NCI-H1417 (cell line): ENCODE data around the gene DSN1.

Source experiments
- DNase-seq, 3 experiments: peaks; one replicate each; lab custom pipeline; 2025; lab: John Stamatoyannopoulos, UW

The DSN1 gene

DNA sequence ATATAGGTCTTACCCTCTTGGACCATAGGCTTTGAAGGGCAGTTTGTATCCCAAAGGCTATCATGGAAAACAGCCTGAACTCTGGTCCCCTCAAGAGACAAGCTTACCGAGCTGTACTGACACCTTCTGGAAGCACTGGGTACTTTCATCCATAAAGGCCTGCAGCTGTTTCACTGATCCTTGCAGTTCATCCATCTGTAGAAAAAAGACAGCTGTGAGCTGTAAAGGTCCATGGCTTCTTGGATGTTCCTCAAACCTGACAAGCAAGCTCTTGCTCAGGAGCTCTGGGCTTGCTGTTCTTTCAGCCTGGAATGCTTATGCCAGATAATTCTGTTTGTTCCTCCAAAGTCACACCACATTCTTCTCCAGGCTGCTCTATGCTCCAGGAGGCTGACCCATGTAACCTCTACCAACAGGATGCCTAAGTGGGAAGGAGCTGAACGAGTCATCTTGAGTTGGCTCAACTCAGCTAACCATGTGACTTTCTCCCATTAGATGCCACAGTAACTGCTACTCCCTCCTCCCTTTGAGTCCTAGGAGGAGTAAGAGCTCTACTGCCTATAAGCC is 18.8 kb downstream of the DSN1 start:
- peak; percentile 29 to 77 (median 43) for DNase-seq

GRCh38 chr20:36752582-36752981 is 21.0 kb downstream of the DSN1 start:
- DNase-seq = no peak

DNA sequence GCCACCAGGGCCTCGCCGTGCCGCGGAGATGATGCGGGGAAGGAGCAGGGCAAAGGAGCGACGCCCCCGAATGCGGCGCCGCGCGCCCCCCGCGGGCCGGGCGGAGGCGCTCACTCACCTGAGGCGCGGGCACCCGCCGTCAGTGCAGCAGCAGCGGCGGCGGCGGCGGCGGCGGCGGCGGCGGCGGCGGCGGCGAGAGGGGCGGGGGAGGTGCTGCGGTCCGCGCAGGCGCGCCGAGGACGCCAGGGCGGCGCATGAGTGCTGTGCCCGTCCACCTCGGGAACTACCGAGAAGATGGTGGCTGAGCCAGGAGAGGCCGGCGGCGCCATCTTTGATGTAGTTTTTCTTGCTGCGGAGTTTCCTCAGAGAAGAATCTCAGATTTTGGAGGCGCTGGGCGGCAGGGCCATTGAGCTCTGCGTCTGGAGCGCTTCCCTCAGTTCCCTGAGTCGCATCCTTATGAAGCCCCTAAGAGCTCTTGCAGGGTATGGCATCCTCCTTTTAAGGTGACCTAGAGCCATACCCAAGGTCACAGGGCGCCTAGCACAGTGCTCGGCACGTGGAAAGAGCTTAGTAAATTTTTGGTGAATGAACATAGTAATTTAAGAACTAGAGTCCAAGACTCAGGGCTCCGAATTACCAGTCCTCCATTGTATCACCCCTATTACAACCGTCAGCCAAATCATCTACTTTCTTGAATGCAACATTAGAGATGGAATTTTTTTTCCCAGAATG is 27.5 kb downstream of the DSN1 start, which contains the start of gene NDRG3:
TSS of gene NDRG3 (minus strand) at position 164 of the 733 bp plus-strand sequence. CDS start 24,355 bp downstream, outside the sequence.
- DNase-seq = peak; percentile 92 to 97 (median 93)

GRCh38 chr20:36745234-36745926 is 28.2 kb downstream of the DSN1 start:
- peak in 2 of 3 experiments; percentile 33 to 78 for DNase-seq

DNA sequence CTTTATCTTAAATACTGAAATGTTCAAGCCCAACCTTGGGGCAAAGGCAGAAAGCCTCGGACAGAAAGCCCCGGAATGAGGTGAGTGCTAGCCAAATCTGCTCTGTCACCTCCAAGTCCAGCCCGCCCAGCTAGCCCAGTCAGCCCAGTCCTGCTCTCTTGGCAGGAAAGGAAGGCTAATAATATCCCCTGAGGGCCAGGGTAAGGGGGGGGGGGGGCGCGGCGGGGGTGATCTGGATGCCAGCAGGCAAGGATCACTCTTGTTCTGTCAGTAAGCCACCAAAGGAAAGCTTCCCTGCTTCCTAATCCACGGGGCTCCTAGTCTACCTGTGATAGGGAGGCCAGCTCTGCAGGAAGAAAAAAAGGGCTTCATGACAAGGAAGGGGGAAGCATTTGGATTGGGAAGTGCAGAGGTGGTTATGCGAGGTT is 28.8 kb downstream of the DSN1 start:
- peak in 2 of 3 experiments; percentile 45 to 60 for DNase-seq

DNA sequence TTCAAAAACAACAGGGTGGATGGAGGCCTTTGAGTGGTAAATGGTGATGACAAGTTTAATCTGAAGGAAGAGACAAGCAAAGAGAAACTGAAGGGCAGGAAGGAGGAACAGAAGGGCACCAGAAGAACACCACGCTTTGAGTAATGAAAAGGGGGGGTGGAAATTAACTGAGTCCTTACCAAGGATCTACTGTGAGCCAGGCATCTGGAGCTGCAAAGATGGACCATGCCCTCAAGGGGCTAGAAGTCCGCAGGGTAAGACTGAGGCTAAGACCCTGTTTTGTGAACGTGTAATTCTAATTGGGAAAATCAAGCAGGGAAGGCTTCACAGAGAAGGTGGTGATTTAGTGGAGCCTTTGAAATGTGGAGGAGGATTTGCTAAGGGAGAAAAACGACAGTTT is 29.3 kb downstream of the DSN1 start:
- no peak for DNase-seq

- DNase-seq = no peak
These were observed 31.0 kb downstream of the DSN1 start for GRCh38 chr20:36742558-36742957.

DNA sequence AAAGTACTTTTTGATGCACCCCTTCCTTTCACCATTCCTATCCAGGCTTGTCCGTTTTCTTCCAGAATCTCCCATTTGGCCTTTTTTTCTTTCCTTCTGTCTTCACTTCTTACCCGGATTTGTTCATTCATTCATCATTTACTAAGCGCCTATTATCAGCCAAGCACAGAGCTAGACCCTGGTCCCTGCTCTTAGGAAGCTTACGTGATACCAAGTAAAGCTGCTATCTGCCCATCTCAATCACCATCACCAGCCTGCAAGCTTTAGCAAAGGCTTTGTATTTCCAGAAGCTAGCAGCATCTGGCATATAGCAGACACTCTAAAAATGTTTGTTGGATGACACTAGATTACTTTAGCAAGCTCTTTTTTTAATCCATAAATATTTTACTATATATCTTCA is 32.5 kb downstream of the DSN1 start:
- no peak for DNase-seq

- no peak for DNase-seq
These were observed 36.4 kb downstream of the DSN1 start for GRCh38 chr20:36737183-36737499.

- DNase-seq = no peak
These were observed 36.9 kb downstream of the DSN1 start for GRCh38 chr20:36736451-36737182.

DNA sequence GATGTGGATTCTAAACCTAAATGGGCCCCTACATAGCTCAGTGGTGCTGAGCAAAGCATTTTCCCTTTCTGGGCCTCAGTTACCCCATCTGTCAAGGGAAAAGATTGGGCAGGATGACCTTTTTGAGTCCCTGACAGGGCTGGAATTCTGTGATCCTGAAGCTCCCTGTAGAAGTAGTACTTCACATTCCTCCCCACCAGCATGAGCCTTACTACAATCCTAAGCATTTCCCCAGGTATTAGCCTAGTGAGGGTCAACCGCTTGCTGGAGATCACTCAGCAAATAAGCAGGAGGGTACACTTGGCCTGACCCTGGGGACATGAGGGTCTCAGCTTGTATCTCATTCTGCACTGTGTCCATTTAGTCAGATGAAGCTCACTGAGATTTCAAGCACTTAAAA is 41.1 kb downstream of the DSN1 start:
- DNase-seq = no peak

DNA sequence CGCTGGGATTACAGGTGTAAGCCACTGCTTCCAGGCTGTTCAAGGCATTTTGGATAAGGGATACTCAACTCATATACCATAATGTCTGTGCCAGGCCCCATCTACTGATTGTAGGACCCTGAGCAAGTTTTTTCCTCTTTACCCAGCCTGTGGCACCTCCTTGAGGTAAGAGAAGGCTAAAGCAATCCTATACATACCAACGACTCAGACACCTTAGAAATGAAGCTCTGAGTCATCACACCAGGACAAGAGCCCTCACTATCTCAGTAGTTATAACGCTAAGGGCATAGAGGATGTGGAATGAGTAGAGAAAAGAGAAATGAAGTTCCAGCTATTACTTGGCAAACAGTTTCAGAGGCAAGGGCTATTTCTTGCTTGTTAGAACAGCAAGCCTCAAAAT is 44.6 kb downstream of the DSN1 start:
- DNase-seq = no peak

DNA sequence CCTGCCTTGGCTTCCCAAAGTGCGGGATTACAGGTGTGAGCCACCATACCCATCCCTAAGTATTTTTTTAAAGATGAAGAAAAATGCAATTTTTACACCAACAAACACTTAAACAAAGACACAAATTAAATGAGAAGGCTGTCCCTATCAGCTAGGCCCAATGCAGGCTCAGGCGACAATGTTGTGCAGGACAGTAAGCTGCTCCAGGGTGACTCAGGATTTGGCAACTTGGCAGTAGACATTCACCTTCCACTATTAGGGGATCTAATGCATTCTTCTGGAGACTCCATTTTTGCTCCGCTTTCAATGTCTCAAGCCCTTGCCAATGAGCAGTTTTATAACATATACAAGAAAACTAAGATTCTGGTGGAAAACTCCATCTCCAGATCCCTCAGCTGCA is 47.4 kb downstream of the DSN1 start:
- DNase-seq = no peak

DNA sequence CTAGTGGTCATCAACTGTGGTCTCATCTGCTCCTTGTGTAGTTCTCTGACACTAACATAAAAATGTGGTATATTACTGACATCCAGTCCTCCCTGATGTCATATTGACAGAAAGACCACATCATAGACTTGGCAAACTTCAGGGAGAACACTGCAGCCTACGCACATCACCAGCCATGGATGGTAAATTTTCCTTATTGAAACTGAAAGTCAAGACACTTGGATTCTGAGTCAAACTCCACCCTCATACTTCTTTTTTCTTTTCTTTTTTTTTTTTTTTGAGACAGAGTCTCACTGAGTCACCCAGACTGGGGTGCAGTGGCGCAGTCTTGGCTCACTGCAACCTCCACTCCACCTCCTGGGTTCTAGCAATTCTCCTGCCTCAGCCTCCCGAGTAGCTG is 53.1 kb downstream of the DSN1 start:
- DNase-seq = no peak

- DNase-seq = no peak
These were observed 55.9 kb downstream of the DSN1 start for GRCh38 chr20:36717657-36718056.

DNA sequence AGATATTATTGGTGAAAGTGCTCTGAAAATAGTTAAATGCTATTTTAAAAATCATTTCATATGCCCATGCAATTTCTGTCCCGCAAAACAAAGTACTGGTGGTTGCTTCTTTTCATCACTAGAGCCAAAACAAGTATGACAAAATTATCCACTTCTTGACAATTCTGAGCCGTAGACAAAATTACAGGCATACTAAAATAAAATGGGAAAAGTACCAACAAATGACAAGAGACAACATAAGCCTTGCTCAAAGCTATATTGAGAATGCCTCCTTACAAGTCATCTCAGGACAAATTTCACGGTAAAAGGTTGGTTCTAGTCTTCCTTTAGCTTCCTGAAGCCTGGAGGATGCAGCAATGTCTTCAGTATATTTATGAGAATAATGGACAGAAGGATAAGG is 56.5 kb downstream of the DSN1 start:
- DNase-seq = no peak

DNA sequence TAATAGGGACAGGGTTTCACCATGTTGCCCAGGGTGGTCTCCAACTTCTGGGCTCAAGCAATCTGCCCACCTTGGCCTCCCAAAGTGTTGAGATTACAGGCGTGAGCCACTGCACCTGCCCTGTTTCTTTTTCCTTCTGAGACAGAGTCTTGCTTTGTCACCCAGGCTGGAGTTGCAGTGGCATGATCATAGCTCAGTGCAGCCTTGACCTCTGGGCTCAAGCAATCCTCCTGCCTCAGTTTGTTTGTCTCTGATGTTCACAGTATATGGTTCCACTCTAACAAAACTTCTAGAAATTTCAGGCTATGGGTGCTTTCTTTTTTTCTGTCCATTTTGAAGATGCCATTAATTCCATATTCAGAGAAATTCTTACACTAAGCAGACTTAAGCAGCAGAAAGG is 60.8 kb downstream of the DSN1 start:
- DNase-seq = no peak

- DNase-seq = no peak
These were observed 64.4 kb downstream of the DSN1 start for GRCh38 chr20:36709126-36709525.

DNA sequence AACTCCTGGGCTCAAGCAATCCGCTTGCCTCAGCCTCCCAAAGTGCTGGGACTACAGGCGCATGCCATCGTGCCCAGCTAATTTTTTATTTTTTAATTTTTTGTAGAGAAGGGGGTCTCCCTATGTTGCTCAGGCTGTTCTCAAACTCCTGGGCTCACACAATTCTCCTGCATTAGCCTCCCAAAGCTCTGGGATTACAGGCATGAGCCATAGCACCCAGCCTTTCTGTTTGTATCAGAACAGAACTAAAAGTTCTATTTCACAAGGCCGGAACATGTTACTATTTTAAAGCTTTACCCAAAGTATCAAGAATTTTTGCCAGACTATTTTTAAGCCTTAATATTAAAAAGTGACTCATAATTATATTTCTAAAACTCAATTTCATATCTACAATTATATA is 70.0 kb downstream of the DSN1 start:
- no peak for DNase-seq
